Measurements from ENCODE around the gene PLA2G4A.

The PLA2G4A gene

GRCh38 chr1:186790101-186790500 lies 38.6 kb upstream of the PLA2G4A start:
- Histone ChIP-seq H3K4me3 (ENCODE audit: low read length, poor library complexity, severe bottlenecking) (no peak overlapping the region), H3K27me3 (ENCODE audit: insufficient read depth, low read length, poor library complexity, severe bottlenecking) (peaks cover 8% of the 10 kb centered on the region), H4K20me1 (ENCODE audit: insufficient read depth, low read length, poor library complexity, severe bottlenecking) (no peaks in the 10 kb centered on the region), H3K4me1 (ENCODE audit: insufficient read depth, low read length, poor library complexity, severe bottlenecking) (peaks cover 12% of the 10 kb centered on the region), H3K9me2 (replicated peaks; ENCODE audit: low read depth, low read length) (no peaks in the 10 kb centered on the region), H2AFZ (ENCODE audit: low read length) (no peak overlapping the region), H3F3A (ENCODE audit: low read depth) (no peaks in the 10 kb centered on the region), H3K9ac (ENCODE audit: low read depth, low read length, poor library complexity, severe bottlenecking) (no peak overlapping the region), H3K36me3 (ENCODE audit: insufficient read depth, low read length) (no peaks in the 10 kb centered on the region), H3K4me2 (ENCODE audit: low read depth, low read length, poor library complexity, severe bottlenecking) (no peak overlapping the region), H3K79me2 (ENCODE audit: insufficient read depth, low read length) (no peaks in the 10 kb centered on the region), H3K9me3 (ENCODE audit: insufficient read depth, low read depth, low read length) (no peaks in the 10 kb centered on the region)
- TF ChIP-seq EZH2phosphoT487 (IDR thresholded peaks at IDR 0.05; ENCODE audit: borderline replicate concordance): no peak
- TF ChIP-seq CTCF (conservative IDR thresholded peaks at IDR 0.05; ENCODE audit: low read length): no peak

GRCh38 chr1:186792870-186793581 lies 35.7 kb upstream of the PLA2G4A start:
- H3F3A ChIP-seq (ENCODE audit: low read depth): no peaks in the 10 kb centered on the region
- peaks cover 8% of the 10 kb centered on the region for H3K27me3 ChIP-seq (ENCODE audit: insufficient read depth, low read length, poor library complexity, severe bottlenecking)
- H3K4me1 ChIP-seq (ENCODE audit: insufficient read depth, low read length, poor library complexity, severe bottlenecking): peaks cover 12% of the 10 kb centered on the region
- H3K4me2 ChIP-seq (ENCODE audit: low read depth, low read length, poor library complexity, severe bottlenecking): peak overlapping the region; percentile 45
- no peaks in the 10 kb centered on the region for H3K79me2 ChIP-seq (ENCODE audit: insufficient read depth, low read length)
- no peaks in the 10 kb centered on the region for H4K20me1 ChIP-seq (ENCODE audit: insufficient read depth, low read length, poor library complexity, severe bottlenecking)
- H2AFZ ChIP-seq (ENCODE audit: low read length): 0 out of 2 replicates have a peak overlapping the region, but pooled peaks have one; percentile 38
- no peaks in the 10 kb centered on the region for H3K36me3 ChIP-seq (ENCODE audit: insufficient read depth, low read length)
- H3K9ac ChIP-seq (ENCODE audit: low read depth, low read length, poor library complexity, severe bottlenecking): no peak overlapping the region
- TF ChIP-seq EZH2phosphoT487 (IDR thresholded peaks at IDR 0.05; ENCODE audit: borderline replicate concordance) (no peak), CTCF (conservative IDR thresholded peaks at IDR 0.05; ENCODE audit: low read length) (no peak)
- no peak overlapping the region for H3K4me3 ChIP-seq (ENCODE audit: low read length, poor library complexity, severe bottlenecking)
- H3K9me3 ChIP-seq (ENCODE audit: insufficient read depth, low read depth, low read length): no peaks in the 10 kb centered on the region
- no peaks in the 10 kb centered on the region for H3K9me2 ChIP-seq (replicated peaks; ENCODE audit: low read depth, low read length)

GRCh38 chr1:186793582-186793927 lies 35.2 kb upstream of the PLA2G4A start:
- peak overlapping the region; percentile 45 for H3K4me2 ChIP-seq (ENCODE audit: low read depth, low read length, poor library complexity, severe bottlenecking)
- peaks cover 8% of the 10 kb centered on the region for H3K27me3 ChIP-seq (ENCODE audit: insufficient read depth, low read length, poor library complexity, severe bottlenecking)
- no peaks in the 10 kb centered on the region for H3K36me3 ChIP-seq (ENCODE audit: insufficient read depth, low read length)
- H3K9ac ChIP-seq (ENCODE audit: low read depth, low read length, poor library complexity, severe bottlenecking): no peak overlapping the region
- no peaks in the 10 kb centered on the region for H3K9me2 ChIP-seq (replicated peaks; ENCODE audit: low read depth, low read length)
- no peaks in the 10 kb centered on the region for H3K79me2 ChIP-seq (ENCODE audit: insufficient read depth, low read length)
- no peaks in the 10 kb centered on the region for H4K20me1 ChIP-seq (ENCODE audit: insufficient read depth, low read length, poor library complexity, severe bottlenecking)
- no peak for TF ChIP-seq EZH2phosphoT487 (IDR thresholded peaks at IDR 0.05; ENCODE audit: borderline replicate concordance)
- no peak for TF ChIP-seq CTCF (conservative IDR thresholded peaks at IDR 0.05; ENCODE audit: low read length)
- no peaks in the 10 kb centered on the region for H3K9me3 ChIP-seq (ENCODE audit: insufficient read depth, low read depth, low read length)
- H2AFZ ChIP-seq (ENCODE audit: low read length): 0 out of 2 replicates have a peak overlapping the region, but pooled peaks have one; percentile 38
- H3F3A ChIP-seq (ENCODE audit: low read depth): no peaks in the 10 kb centered on the region
- H3K4me3 ChIP-seq (ENCODE audit: low read length, poor library complexity, severe bottlenecking): no peak overlapping the region
- peaks cover 12% of the 10 kb centered on the region for H3K4me1 ChIP-seq (ENCODE audit: insufficient read depth, low read length, poor library complexity, severe bottlenecking)

All from Loucy (cell line).